B cell (primary cell): ENCODE data around the gene TSGA10. TPM values are rescaled to one million over a fixed set of nuclear protein-coding genes. Genes with fewer than 3 reads are reported as not detected.
"Not testable (repeated sequence)": the region's sequence is repeated elsewhere in the genome, so short reads cannot be mapped to it uniquely, and the experiment has no call there.

Experiments used
- ATAC-seq: fragments of 200-7000 bp; cut with Tn5 transposase; one replicate; pipeline ENCODE4 v1.10.0; 2021; ENCODE audit warnings: low read depth, mild to moderate bottlenecking, moderate number of reproducible peaks, moderate library complexity
- CTCF ChIA-PET: fragments of 350-600 bp; sonication (Branson Sonifier 250); formaldehyde crosslinking; loops from one replicate; lab custom pipeline; 2021; ENCODE audit warnings: antibody characterized with exemption, inconsistent platforms; lab: Charles Lee
- POLR2A ChIA-PET: fragments of 350-600 bp; sonication (Branson Sonifier 250); formaldehyde crosslinking; loops from one replicate; lab custom pipeline; 2021; ENCODE audit warnings: antibody characterized with exemption; lab: Charles Lee
- DNase-seq: peaks from one replicate; pipeline ENCODE4 v3.0.0; 2013
- H2AFZ ChIP-seq: 2 replicates; pipeline ENCODE4 v1.6.1; 2012; ENCODE audit warnings: mild to moderate bottlenecking, low read depth, low read length; ENCODE audit not compliant: insufficient read depth, poor library complexity, severe bottlenecking
- H3K27ac ChIP-seq, 2 donors: 1 replicate in 1 of 2; 2 replicates in 1 of 2; pipeline ENCODE4 v1.5.1; 2012 to 2013; ENCODE audit warnings: low read length in 2 of 2, mild to moderate bottlenecking in 2 of 2, moderate library complexity in 1 of 2
- H3K27me3 ChIP-seq, 4 experiments: fragments of 200-600 bp in 1 of 4; sonication (generic) in 1 of 4; replicated peaks in 1 of 4; 1 replicate in 2 of 4; 2 replicates in 2 of 4; pipeline versions ENCODE4 v1.6.1 to v1.7.0; 2013 to 2016; ENCODE audit warnings: low read length in 3 of 4, mild to moderate bottlenecking in 2 of 4, mixed read lengths in 1 of 4, moderate library complexity in 1 of 4; ENCODE audit not compliant: insufficient read depth in 4 of 4, control insufficient read depth in 3 of 4; ENCODE audit errors: control extremely low read depth in 1 of 4
- H3K36me3 ChIP-seq, 2 experiments: replicated peaks in 1 of 2; 1 replicate in 1 of 2; 2 replicates in 1 of 2; pipeline versions ENCODE4 v1.6.1 to v1.7.1; 2013; ENCODE audit warnings: low read length in 1 of 2; ENCODE audit not compliant: insufficient read depth in 2 of 2, control insufficient read depth in 1 of 2; ENCODE audit errors: control extremely low read depth in 1 of 2, extremely low read depth in 1 of 2
- H3K4me1 ChIP-seq, 2 donors: fragments of 200-600 bp in 1 of 2; sonication (generic) in 1 of 2; 1 replicate in 1 of 2; 2 replicates in 1 of 2; pipeline versions ENCODE4 v1.5.1 to v1.6.1; 2013 to 2017; ENCODE audit warnings: low read length in 2 of 2; ENCODE audit not compliant: control insufficient read depth in 2 of 2, insufficient read depth in 2 of 2
- H3K4me2 ChIP-seq: replicated peaks from 2 replicates; pipeline ENCODE3; 2012; ENCODE audit warnings: mild to moderate bottlenecking, low read depth, low read length; ENCODE audit not compliant: poor library complexity, severe bottlenecking
- H3K4me3 ChIP-seq, 5 experiments: fragments of 200-600 bp in 1 of 5; sonication (generic) in 1 of 5; 1 replicate in 3 of 5; 2 replicates in 2 of 5; pipeline versions ENCODE4 v1.5.1 to v1.7.0; 2011 to 2016; ENCODE audit warnings: low read length in 4 of 5, mild to moderate bottlenecking in 4 of 5, low read depth in 2 of 5, control low read depth in 1 of 5, moderate library complexity in 1 of 5; ENCODE audit not compliant: insufficient read depth in 1 of 5; ENCODE audit errors: control extremely low read depth in 1 of 5, extremely low read depth in 1 of 5
- H3K79me2 ChIP-seq: fragments of 200-600 bp; sonication (generic); one replicate; pipeline ENCODE4 v1.6.0; 2016; ENCODE audit warnings: low read length; ENCODE audit not compliant: control insufficient read depth, insufficient read depth
- H3K9ac ChIP-seq: fragments of 200-600 bp; sonication (generic); 2 replicates; pipeline ENCODE4 v1.6.1; 2017; ENCODE audit warnings: mild to moderate bottlenecking, low read length, moderate library complexity
- H3K9me3 ChIP-seq, 3 donors: one replicate each; pipeline versions ENCODE4 v1.6.1 to v1.7.1; 2013; ENCODE audit warnings: low read length in 2 of 3; ENCODE audit not compliant: control insufficient read depth in 2 of 3, insufficient read depth in 1 of 3; ENCODE audit errors: control extremely low read depth in 1 of 3
- H4K20me1 ChIP-seq: 2 replicates; pipeline ENCODE4 v1.6.0; 2012; ENCODE audit warnings: mild to moderate bottlenecking, low read length; ENCODE audit not compliant: insufficient read depth, control insufficient read depth, poor library complexity, severe bottlenecking
- H3K27ac Mint-ChIP-seq: one replicate; pipeline ENCODE4 v1.8.0; 2021; ENCODE audit warnings: mixed read lengths
- H3K27me3 Mint-ChIP-seq: one replicate; pipeline ENCODE4 v1.8.0; 2021; ENCODE audit warnings: mixed read lengths
- H3K4me1 Mint-ChIP-seq: one replicate; pipeline ENCODE4 v1.8.0; 2021; ENCODE audit warnings: mixed read lengths
- H3K4me3 Mint-ChIP-seq: one replicate; pipeline ENCODE4 v1.8.0; 2021; ENCODE audit warnings: mixed read lengths
- H3K9me3 Mint-ChIP-seq: one replicate; pipeline ENCODE4 v1.8.0; 2022; ENCODE audit warnings: mixed read lengths; ENCODE audit not compliant: insufficient read depth
- EZH2 ChIP-seq: IDR thresholded peaks from 2 replicates; pipeline ENCODE4 v1.6.1; 2012; ENCODE audit warnings: borderline replicate concordance, low read depth, mild to moderate bottlenecking, moderate library complexity, low read length; ENCODE audit not compliant: insufficient read depth, poor library complexity, severe bottlenecking
- WGBS: methylation state at CpG from one replicate; pipeline ENCODE4 v1.1.5; 2013; ENCODE audit warnings: missing lambda C conversion rate; ENCODE audit not compliant: insufficient coverage; 5-methylcytosine and 5-hydroxymethylcytosine counted together
- intact Hi-C: fragments of 100-400 bp; cut with micrococcal nuclease; formaldehyde crosslinking; loops from one replicate; pipeline ENCODE4 v1.10.0; 2022
- polyA plus RNA-seq: library from polyadenylated mRNA; depleted of rRNA; stranded (reverse); fragments of >200 nt; gene quantifications from 2 replicates; pipeline ENCODE4 v1.2.3, GENCODE V29; 2012
- total RNA-seq, 2 donors: library from RNA; stranded (reverse); fragments of 120-200 nt in 1 of 2; gene quantifications; 1 replicate in 1 of 2; 2 replicates in 1 of 2; pipeline versions ENCODE4 v1.2.3 to v1.2.4, GENCODE V29; 2013 to 2022
- TF ChIP-seq, protein P1 (sequence below): fragments of 200-600 bp; IDR thresholded peaks from one replicate; pipeline ENCODE4 v1.8.0; 2022; ENCODE audit warnings: antibody characterized with exemption, mild to moderate bottlenecking

Gene TSGA10
- total and polyA plus RNA-seq, 2 donors (not counting 1 experiment from before 2014, with no cell fraction given), result 4.6 to 39.6 TPM

DNA sequence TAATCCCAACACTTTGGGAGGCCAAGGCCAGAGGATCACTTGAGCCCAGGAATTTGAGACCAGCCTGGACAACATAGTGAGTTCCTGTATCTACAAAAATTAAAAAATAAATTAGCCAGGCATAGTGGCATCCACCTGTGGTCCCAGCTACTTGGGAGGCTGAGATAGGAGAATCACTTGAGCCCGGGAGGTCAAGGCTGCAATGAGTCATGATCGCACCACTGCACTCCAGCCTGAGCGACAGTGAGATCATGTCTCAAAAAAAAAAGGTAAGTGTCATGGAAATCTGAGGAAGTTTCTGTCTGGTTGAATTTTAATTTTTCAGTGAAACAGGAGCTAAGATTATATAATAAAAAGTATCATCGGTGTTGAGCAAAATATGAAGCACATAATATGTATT is 15.7 kb downstream of the TSGA10 start:
- H3K27ac Mint-ChIP-seq, result no peak overlapping the region
- POLR2A ChIA-PET, result no interaction called here

DNA sequence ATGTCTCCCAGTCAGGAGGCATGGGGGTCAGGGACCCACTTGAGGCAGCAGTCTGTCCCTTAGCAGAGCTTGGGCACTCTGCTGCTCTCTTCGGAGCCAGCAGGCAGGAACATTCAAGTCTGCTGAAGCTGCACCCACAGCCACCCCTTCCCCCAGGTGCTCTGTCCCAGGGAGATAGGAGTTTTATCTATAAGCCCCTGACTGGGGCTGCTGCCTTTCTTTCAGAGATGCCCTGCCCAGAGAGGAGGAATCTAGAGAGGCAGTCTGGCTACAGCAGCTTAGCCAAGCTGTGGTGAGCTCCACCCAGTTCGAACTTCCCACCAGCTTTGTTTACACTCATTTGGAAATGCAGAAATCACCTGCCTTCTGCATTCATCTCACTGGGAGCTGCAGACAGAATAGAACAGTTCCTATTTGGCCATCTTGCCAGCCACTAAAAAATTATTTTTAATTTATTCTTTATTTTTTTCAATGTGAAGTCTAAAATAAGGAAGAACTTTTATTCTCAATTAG is 19.6 kb downstream of the TSGA10 start:
- POLR2A ChIA-PET, ATAC-seq, H3K36me3 ChIP-seq, intact Hi-C loops, H3K9me3 ChIP-seq, H3K4me3 Mint-ChIP-seq, H3K4me1 ChIP-seq, H3K4me2 ChIP-seq, H3K27ac Mint-ChIP-seq, H3K9me3 Mint-ChIP-seq, H4K20me1 ChIP-seq, H3K4me1 Mint-ChIP-seq, H3K27me3 ChIP-seq, H2AFZ ChIP-seq, H3K27ac ChIP-seq, H3K27me3 Mint-ChIP-seq, H3K9ac ChIP-seq, DNase-seq, H3K4me3 ChIP-seq: not testable (repeated sequence)
- 100% methylated on average over 2 of the region's 2 CpGs for WGBS
- CTCF ChIA-PET, result interaction anchor here (1.0 kb wide), 1 partner anchor 202 kb away, joined by 3 read pairs; the partner anchor contains the start of gene EIF5B
- H3K79me2 ChIP-seq, result peaks cover 13% of the 10 kb centered on the region

More for the DNA sequence above, 15.7 kb downstream of the TSGA10 start:
- Histone ChIP-seq H3K27ac (no peak overlapping the region), H3K9ac (no peak overlapping the region), H2AFZ (no peak overlapping the region), H3K27me3 (no peaks in the 10 kb centered on the region), H4K20me1 (no peaks in the 10 kb centered on the region), H3K4me2 (no peak overlapping the region), H3K79me2 (peaks cover 18% of the 10 kb centered on the region), H3K4me3 (no peak overlapping the region), H3K9me3 (peaks cover 0 to 6% (median 1%) of the 10 kb centered on the region in 3 donors), H3K36me3 (no peaks in the 10 kb centered on the region), H3K4me1 (peaks cover 12 to 13% of the 10 kb centered on the region in 2 donors)
- H3K4me3 Mint-ChIP-seq, result no peak overlapping the region
- 100% methylated on average over 1 of the region's 4 CpGs for WGBS
- peaks cover 25% of the 10 kb centered on the region for H3K4me1 Mint-ChIP-seq
- H3K27me3 Mint-ChIP-seq, result no peaks in the 10 kb centered on the region
- intact Hi-C loops, result no loop called here
- DNase-seq (no peak), ATAC-seq (no peak)
- H3K9me3 Mint-ChIP-seq, result peaks cover 2% of the 10 kb centered on the region
- CTCF ChIA-PET, result no interaction called here
- TF ChIP-seq EZH2, result no peak
- TF ChIP-seq, protein P1, sequence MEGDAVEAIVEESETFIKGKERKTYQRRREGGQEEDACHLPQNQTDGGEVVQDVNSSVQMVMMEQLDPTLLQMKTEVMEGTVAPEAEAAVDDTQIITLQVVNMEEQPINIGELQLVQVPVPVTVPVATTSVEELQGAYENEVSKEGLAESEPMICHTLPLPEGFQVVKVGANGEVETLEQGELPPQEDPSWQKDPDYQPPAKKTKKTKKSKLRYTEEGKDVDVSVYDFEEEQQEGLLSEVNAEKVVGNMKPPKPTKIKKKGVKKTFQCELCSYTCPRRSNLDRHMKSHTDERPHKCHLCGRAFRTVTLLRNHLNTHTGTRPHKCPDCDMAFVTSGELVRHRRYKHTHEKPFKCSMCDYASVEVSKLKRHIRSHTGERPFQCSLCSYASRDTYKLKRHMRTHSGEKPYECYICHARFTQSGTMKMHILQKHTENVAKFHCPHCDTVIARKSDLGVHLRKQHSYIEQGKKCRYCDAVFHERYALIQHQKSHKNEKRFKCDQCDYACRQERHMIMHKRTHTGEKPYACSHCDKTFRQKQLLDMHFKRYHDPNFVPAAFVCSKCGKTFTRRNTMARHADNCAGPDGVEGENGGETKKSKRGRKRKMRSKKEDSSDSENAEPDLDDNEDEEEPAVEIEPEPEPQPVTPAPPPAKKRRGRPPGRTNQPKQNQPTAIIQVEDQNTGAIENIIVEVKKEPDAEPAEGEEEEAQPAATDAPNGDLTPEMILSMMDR, result no peak
